PC-3 (cell line): ENCODE data around the gene PFKFB4. TPM values are rescaled to one million over a fixed set of nuclear protein-coding genes. Genes with fewer than 3 reads are reported as not detected.

Experiments
- ATAC-seq: fragments of 200-7000 bp; cut with Tn5 transposase; 2 replicates; pipeline ENCODE4 v1.9.1; 2020; ENCODE audit warnings: mild to moderate bottlenecking, moderate library complexity
- BruUV-seq: library from RNA; stranded (reverse); fragments of 400-500 nt; replicated peaks from 2 replicates; lab custom pipeline; 2021; lab: Mats Ljungman, UMichigan
- CTCF ChIA-PET: fragments of 300-600 bp; sonication (Branson Sonifier 250); formaldehyde crosslinking; loops from one replicate; lab custom pipeline; 2022; ENCODE audit warnings: antibody characterized with exemption; lab: Charles Lee
- POLR2A ChIA-PET: fragments of 300-600 bp; sonication (Branson Sonifier 250); formaldehyde crosslinking; loops from one replicate; lab custom pipeline; 2022; ENCODE audit warnings: antibody characterized with exemption; ENCODE audit not compliant: unreplicated experiment; lab: Charles Lee
- DNase-seq: peaks from one replicate; pipeline ENCODE4 v3.0.0-alpha.2; 2015
- H2AFZ ChIP-seq: fragments of 300-600 bp; sonication (generic); 2 replicates; pipeline ENCODE4 v1.6.0; 2016; ENCODE audit warnings: antibody characterized with exemption, low read length
- H3F3A ChIP-seq: fragments of 300-600 bp; sonication (generic); one replicate; pipeline ENCODE4 v1.6.0; 2017; ENCODE audit warnings: antibody characterized with exemption, low read length, control low read depth, mild to moderate bottlenecking; ENCODE audit not compliant: unreplicated experiment
- H3K27ac ChIP-seq: fragments of 300-600 bp; sonication (generic); 2 replicates; pipeline ENCODE4 v1.5.1; 2016; ENCODE audit warnings: mild to moderate bottlenecking, low read length
- H3K27me3 ChIP-seq: fragments of 300-600 bp; sonication (generic); 2 replicates; pipeline ENCODE4 v1.6.1; 2016; ENCODE audit warnings: low read length, mixed read lengths
- H3K36me3 ChIP-seq: fragments of 300-600 bp; sonication (generic); 2 replicates; pipeline ENCODE4 v1.6.1; 2016; ENCODE audit warnings: low read depth, mixed run types, low read length, mixed read lengths
- H3K4me1 ChIP-seq: fragments of 300-600 bp; sonication (generic); 2 replicates; pipeline ENCODE4 v1.5.1; 2016; ENCODE audit warnings: low read length; ENCODE audit not compliant: insufficient read depth
- H3K4me2 ChIP-seq: fragments of 300-600 bp; sonication (generic); 2 replicates; pipeline ENCODE4 v1.6.0; 2016; ENCODE audit warnings: low read length
- H3K4me3 ChIP-seq: fragments of 300-600 bp; sonication (generic); 2 replicates; pipeline ENCODE4 v1.5.1; 2016; ENCODE audit warnings: mild to moderate bottlenecking, low read length, mixed read lengths
- H3K79me2 ChIP-seq: fragments of 300-600 bp; sonication (generic); 2 replicates; pipeline ENCODE4 v1.6.1; 2017; ENCODE audit warnings: low read length, mixed read lengths
- H3K9ac ChIP-seq: fragments of 300-600 bp; sonication (generic); 2 replicates; pipeline ENCODE4 v1.6.0; 2016; ENCODE audit warnings: mild to moderate bottlenecking, low read length
- H3K9me2 ChIP-seq: fragments of 300-600 bp; sonication (generic); replicated peaks from 2 replicates; pipeline ENCODE4 v1.6.1; 2016; ENCODE audit warnings: mixed run types, low read length, mixed read lengths
- H3K9me3 ChIP-seq: fragments of 300-600 bp; sonication (generic); 2 replicates; pipeline ENCODE4 v1.6.1; 2016; ENCODE audit warnings: low read length, mixed read lengths
- H4K20me1 ChIP-seq: fragments of 300-600 bp; sonication (generic); 2 replicates; pipeline ENCODE4 v1.6.1; 2016; ENCODE audit warnings: low read length, mixed read lengths
- CTCF ChIP-seq: fragments of 300-600 bp; sonication (generic); conservative IDR thresholded peaks from 2 replicates; pipeline ENCODE4 v1.5.1; 2017; ENCODE audit warnings: antibody characterized with exemption, low read depth, mild to moderate bottlenecking, low read length
- EZH2 ChIP-seq: fragments of 300-600 bp; sonication (generic); IDR thresholded peaks from one replicate; pipeline ENCODE4 v1.6.1; 2017; ENCODE audit warnings: antibody characterized with exemption, mild to moderate bottlenecking, low read length; ENCODE audit not compliant: unreplicated experiment
- EZH2phosphoT487 ChIP-seq: fragments of 300-600 bp; sonication (generic); IDR thresholded peaks from 2 replicates; pipeline ENCODE4 v1.6.1; 2018; ENCODE audit warnings: mild to moderate bottlenecking, antibody characterized with exemption, low read length, borderline replicate concordance
- intact Hi-C: fragments of 100-400 bp; cut with micrococcal nuclease; formaldehyde crosslinking; loops from 2 replicates; pipeline ENCODE4 v1.9.0; 2023
- total RNA-seq: library from RNA; depleted of rRNA; stranded (reverse); fragments of >200 nt; gene quantifications from 2 replicates; pipeline ENCODE4 v1.2.3, GENCODE V29; 2014

The PFKFB4 gene
- total RNA-seq, 1 experiment from 2014 or later, result 33.5 TPM

DNA sequence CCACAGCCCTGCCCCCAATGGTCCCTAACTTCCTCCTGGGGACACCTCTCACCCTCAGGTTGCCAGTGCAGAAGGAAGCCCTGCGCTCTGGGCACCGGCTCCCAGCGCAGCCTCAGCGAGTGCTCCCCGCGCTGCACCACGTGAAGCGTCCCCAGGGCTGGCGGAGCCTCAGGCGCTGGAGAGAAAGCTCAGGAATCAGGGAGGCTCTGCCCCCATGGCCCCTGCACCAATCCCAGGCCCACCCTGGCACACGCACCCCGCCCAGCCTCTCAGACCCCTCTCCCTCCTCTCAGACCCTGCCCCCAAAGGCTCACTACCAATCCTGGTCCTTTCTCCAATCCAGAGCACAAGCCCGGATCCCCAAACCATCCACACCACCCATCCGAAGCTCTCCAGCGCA, 31.6 kb upstream of the PFKFB4 start:
- no peaks in the 10 kb centered on the region for H3K4me1 ChIP-seq
- H3K4me2 ChIP-seq, result no peak overlapping the region
- H3K9ac ChIP-seq, result no peak overlapping the region
- H3K9me2 ChIP-seq, result no peaks in the 10 kb centered on the region
- no peaks in the 10 kb centered on the region for H3K27me3 ChIP-seq
- H3K9me3 ChIP-seq, result no peaks in the 10 kb centered on the region
- no peak for DNase-seq
- no TSS peak for BruUV-seq
- POLR2A ChIA-PET, result no interaction called here
- no peaks in the 10 kb centered on the region for H3K36me3 ChIP-seq
- H2AFZ ChIP-seq, result no peak overlapping the region
- CTCF ChIA-PET, result no interaction called here
- H3K4me3 ChIP-seq, result no peak overlapping the region
- H3K79me2 ChIP-seq, result no peaks in the 10 kb centered on the region
- H3K27ac ChIP-seq, result no peak overlapping the region
- intact Hi-C loops, result no loop called here
- no peaks in the 10 kb centered on the region for H4K20me1 ChIP-seq
- TF ChIP-seq EZH2, result no peak
- TF ChIP-seq CTCF, result no peak
- no peak for TF ChIP-seq EZH2phosphoT487
- H3F3A ChIP-seq, result no peaks in the 10 kb centered on the region
- ATAC-seq, result no peak

GRCh38 chr3:48587686-48588085, 31.1 kb upstream of the PFKFB4 start:
- no peak overlapping the region for H3K9ac ChIP-seq
- H2AFZ ChIP-seq, result no peak overlapping the region
- DNase-seq (no peak), ATAC-seq (no peak)
- no peaks in the 10 kb centered on the region for H4K20me1 ChIP-seq
- H3K9me2 ChIP-seq, result no peaks in the 10 kb centered on the region
- no peaks in the 10 kb centered on the region for H3F3A ChIP-seq
- no peaks in the 10 kb centered on the region for H3K9me3 ChIP-seq
- ChIA-PET CTCF (no interaction called here), POLR2A (no interaction called here)
- H3K27ac ChIP-seq, result no peak overlapping the region
- no peaks in the 10 kb centered on the region for H3K36me3 ChIP-seq
- BruUV-seq, result no TSS peak
- no peak overlapping the region for H3K4me2 ChIP-seq
- no peaks in the 10 kb centered on the region for H3K4me1 ChIP-seq
- intact Hi-C loops, result no loop called here
- no peak overlapping the region for H3K4me3 ChIP-seq
- H3K27me3 ChIP-seq, result no peaks in the 10 kb centered on the region
- H3K79me2 ChIP-seq, result no peaks in the 10 kb centered on the region
- TF ChIP-seq EZH2, result no peak
- no peak for TF ChIP-seq EZH2phosphoT487
- TF ChIP-seq CTCF, result no peak

- Histone ChIP-seq H3K79me2 (no peaks in the 10 kb centered on the region), H3K4me2 (no peak overlapping the region), H3K27me3 (no peaks in the 10 kb centered on the region), H3F3A (no peaks in the 10 kb centered on the region), H3K4me1 (no peaks in the 10 kb centered on the region), H3K9me3 (no peaks in the 10 kb centered on the region), H4K20me1 (no peaks in the 10 kb centered on the region), H2AFZ (no peak overlapping the region), H3K9me2 (no peaks in the 10 kb centered on the region), H3K36me3 (no peaks in the 10 kb centered on the region), H3K27ac (no peak overlapping the region), H3K4me3 (no peak overlapping the region), H3K9ac (no peak overlapping the region)
- intact Hi-C loops, result no loop called here
- no peak for DNase-seq
- BruUV-seq, result no TSS peak
- ATAC-seq, result no peak
- TF ChIP-seq EZH2 (no peak), EZH2phosphoT487 (no peak), CTCF (no peak)
- ChIA-PET CTCF (no interaction called here), POLR2A (no interaction called here)
Measured at GRCh38 chr3:48585411-48585810, 28.8 kb upstream of the PFKFB4 start.
